Heart right ventricle (tissue), 16 donors: ENCODE results near the gene NRL. TPM values are rescaled to one million over a fixed set of nuclear protein-coding genes. Genes with fewer than 3 reads are reported as not detected.
A peak's percentile ranks its signal among the peaks of the same experiment; 100 is the strongest.

Experiments used
- ATAC-seq, 8 donors: fragments of 200-7000 bp; cut with Tn5 transposase; one replicate each; pipeline ENCODE4 v1.9.1; 2020; ENCODE audit warnings: mild to moderate bottlenecking in 8 of 8, moderate library complexity in 8 of 8, moderate number of reproducible peaks in 1 of 8
- DNase-seq, 2 donors: peaks; one replicate each; pipeline ENCODE4 v3.0.0-alpha.2; 2020
- H3K27ac ChIP-seq, 10 donors: fragments of 200-600 bp; sonication (generic) in 2 of 10; one replicate each; pipeline versions ENCODE4 v1.5.0 to v1.8.0; 2020 to 2022; ENCODE audit warnings: mild to moderate bottlenecking in 3 of 10
- H3K27me3 ChIP-seq, 7 donors: fragments of 200-600 bp; one replicate each; pipeline ENCODE4 v1.8.0; 2021 to 2022; ENCODE audit warnings: mild to moderate bottlenecking in 2 of 7
- H3K36me3 ChIP-seq, 9 donors: fragments of 200-600 bp; sonication (generic) in 1 of 9; one replicate each; pipeline versions ENCODE4 v1.5.0 to v1.8.0; 2020 to 2022; ENCODE audit warnings: mild to moderate bottlenecking in 2 of 9
- H3K4me1 ChIP-seq, 9 donors: fragments of 200-600 bp; sonication (generic) in 1 of 9; one replicate each; pipeline versions ENCODE4 v1.5.0 to v1.8.0; 2020 to 2022; ENCODE audit warnings: mild to moderate bottlenecking in 4 of 9
- H3K4me3 ChIP-seq, 10 donors: fragments of 200-600 bp; sonication (generic) in 2 of 10; one replicate each; pipeline versions ENCODE4 v1.5.0 to v1.8.0; 2020 to 2022; ENCODE audit warnings: mild to moderate bottlenecking in 7 of 10, moderate library complexity in 2 of 10
- H3K9me3 ChIP-seq, 11 donors: fragments of 200-600 bp in 10 of 11; sonication (generic) in 2 of 11; one replicate each; pipeline versions ENCODE4 v1.5.0 to v1.8.0; 2013 to 2022; ENCODE audit warnings: mild to moderate bottlenecking in 2 of 11, control low read depth in 1 of 11, moderate library complexity in 1 of 11
- WGBS, 2 donors: extraction: QIAGEN DNeasy Blood & Tissue Kit; methylation state at CpG; one replicate each; pipeline ENCODE4 v1.1.7; 2013; ENCODE audit warnings: inconsistent platforms in 1 of 2; 5-methylcytosine and 5-hydroxymethylcytosine counted together
- intact Hi-C, 10 donors: fragments of 100-400 bp; cut with DNase I; formaldehyde crosslinking; loops; one replicate each; pipeline versions ENCODE4 v1.11.1 to v1.14.2; 2022
- polyA plus RNA-seq, 2 donors: library from polyadenylated mRNA; stranded (reverse); fragments of 200-250 nt; gene quantifications; one replicate each; pipeline ENCODE4 v1.2.3, GENCODE V29; 2013
- total RNA-seq, 10 donors: library from RNA; stranded (reverse); fragmentation: NEBNext Ultra II Directional in 3 of 10; extraction: Animal tissue kit (Norgen Biotek cat#: 25700) in 3 of 10; gene quantifications; one replicate each; pipeline versions ENCODE4 v1.2.1 to v1.2.4, GENCODE V29; 2021 to 2023
- TF ChIP-seq, protein P1 (sequence below), 9 donors: fragments of 200-600 bp; sonication (generic) in 2 of 9; IDR thresholded peaks; one replicate each; pipeline versions ENCODE4 v1.5.0 to v1.8.0; 2021 to 2022; ENCODE audit warnings: antibody characterized with exemption in 9 of 9, mild to moderate bottlenecking in 5 of 9, moderate library complexity in 1 of 9
- donor health status: Arrhythmogenic right ventricular cardiomyopathy.
- donor health status: ischemic (EF 13 %, LVEDD 7.1; RV severe dilation, severe dysfunction).
- donor health status: healthy with polysubstance abuse.
- donor health status: DM: no; HTN: yes; CAD: no.
- donor health status: DM: no; HTN: no; CAD: no.
- donor health status: ischemic (EF 25% LVEDD 6.9; RV normal size, moderate dysfunction).
- donor health status: ischemic (EF 25% LVEDD 5.7; RV mildly dilated, moderate dysfunction).
- donor health status: healthy.
- donor health status: DM: yes; HTN: yes; CAD: no.
- donor health status: Ischemic cardiomyopathy.
- donor health status: ischemic (EF 35%, LVEDD 5.7; RV mildly dilated, moderate dysfunction).
- donor health status: nonischemic (EF 11% LVEDD 7.7; RV severe dilation, severe dysfunction).
- donor health status: DM: yes; HTN: yes; CAD: no.
- donor health status: PGD.
- donor health status: ischemic (EF 29% LVEDD 5.4; RV normal size, mild dysfunction).
- donor health status: nonischemic (EF 23%, LVEDD 6.1; RV moderate dilation, normal function).

The NRL gene
- total and polyA plus RNA-seq, 12 donors, result 1.5 to 3.5 (median 2.2) TPM

DNA sequence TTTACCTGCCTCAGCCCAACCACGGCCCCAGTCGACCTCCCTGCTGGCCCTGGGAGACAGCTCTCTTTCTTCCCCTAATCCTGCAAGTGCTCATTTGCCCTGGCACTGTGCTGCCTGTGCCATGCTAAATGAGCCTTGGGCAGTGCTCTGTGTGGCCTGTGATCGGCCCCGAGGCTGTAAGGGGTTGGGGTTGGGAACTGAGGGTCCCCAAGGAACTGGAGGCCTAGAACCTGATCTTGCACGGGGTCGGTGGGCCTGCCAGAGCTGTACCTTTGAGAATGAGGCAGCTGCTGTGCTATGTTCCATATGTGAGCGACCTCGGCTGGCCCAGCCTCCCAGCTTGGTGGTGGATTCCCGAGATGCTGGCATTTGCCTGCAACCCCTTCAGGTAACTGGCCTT lies 35.3 kb upstream of the NRL start:
- H3K4me3 ChIP-seq, result no peak overlapping the region
- intact Hi-C loops, result no loop called here
- 88 to 93% methylated on average over 9 of the region's 9 CpGs for WGBS, 2 donors
- TF ChIP-seq, protein P1, sequence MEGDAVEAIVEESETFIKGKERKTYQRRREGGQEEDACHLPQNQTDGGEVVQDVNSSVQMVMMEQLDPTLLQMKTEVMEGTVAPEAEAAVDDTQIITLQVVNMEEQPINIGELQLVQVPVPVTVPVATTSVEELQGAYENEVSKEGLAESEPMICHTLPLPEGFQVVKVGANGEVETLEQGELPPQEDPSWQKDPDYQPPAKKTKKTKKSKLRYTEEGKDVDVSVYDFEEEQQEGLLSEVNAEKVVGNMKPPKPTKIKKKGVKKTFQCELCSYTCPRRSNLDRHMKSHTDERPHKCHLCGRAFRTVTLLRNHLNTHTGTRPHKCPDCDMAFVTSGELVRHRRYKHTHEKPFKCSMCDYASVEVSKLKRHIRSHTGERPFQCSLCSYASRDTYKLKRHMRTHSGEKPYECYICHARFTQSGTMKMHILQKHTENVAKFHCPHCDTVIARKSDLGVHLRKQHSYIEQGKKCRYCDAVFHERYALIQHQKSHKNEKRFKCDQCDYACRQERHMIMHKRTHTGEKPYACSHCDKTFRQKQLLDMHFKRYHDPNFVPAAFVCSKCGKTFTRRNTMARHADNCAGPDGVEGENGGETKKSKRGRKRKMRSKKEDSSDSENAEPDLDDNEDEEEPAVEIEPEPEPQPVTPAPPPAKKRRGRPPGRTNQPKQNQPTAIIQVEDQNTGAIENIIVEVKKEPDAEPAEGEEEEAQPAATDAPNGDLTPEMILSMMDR (IDR thresholded peaks at IDR 0.05), result no peak
- H3K27ac ChIP-seq, result no peak overlapping the region
- no peaks in the 10 kb centered on the region for H3K9me3 ChIP-seq
- peaks cover 15 to 35% (median 27%) of the 10 kb centered on the region in 9 donors for H3K4me1 ChIP-seq
- ATAC-seq, result no peak
- peaks cover 0 to 70% (median 55%) of the 10 kb centered on the region in 9 donors for H3K36me3 ChIP-seq
- no peak for DNase-seq
- no peaks in the 10 kb centered on the region for H3K27me3 ChIP-seq

DNA sequence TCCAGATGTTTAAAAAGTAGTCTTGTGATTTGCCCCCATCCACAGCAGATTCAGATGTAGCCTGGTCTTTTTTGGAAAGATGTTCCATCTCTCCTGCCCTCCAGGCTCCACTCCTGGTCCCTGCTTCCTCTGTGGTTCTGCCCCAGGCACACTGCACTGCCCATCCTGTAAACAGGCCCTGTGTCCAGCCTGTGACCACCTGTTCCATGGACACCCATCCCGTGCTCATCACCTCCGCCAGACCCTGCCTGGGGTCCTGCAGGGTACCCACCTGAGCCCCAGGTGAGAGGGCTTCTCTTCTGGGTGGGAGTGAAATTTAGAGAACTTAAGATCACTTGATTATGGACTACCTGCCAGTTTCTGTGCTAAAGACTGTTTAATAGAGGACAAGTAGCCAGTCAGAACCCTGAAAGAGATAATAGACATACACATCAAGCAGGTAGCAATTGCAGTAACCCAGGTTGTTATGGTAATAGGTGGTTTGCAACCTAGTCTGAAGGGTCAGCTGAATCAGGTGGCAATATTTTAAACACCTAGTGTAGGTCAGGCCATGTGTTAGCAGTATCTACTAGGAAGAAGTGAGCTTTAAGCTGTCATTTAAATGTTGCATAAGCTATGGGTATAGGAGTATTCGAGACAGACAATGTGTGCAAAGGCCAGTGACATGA lies 34.7 kb upstream of the NRL start:
- intact Hi-C loops, result loop anchor here in 3 of 10 donors (5.0 to 10.0 kb wide), 2 partner anchors 37 to 845 kb away; partner anchors contain the start of genes DCAF11 (in 2 of the 3), NRL (in 2 of the 3), BCL2L2 (in 1 of the 3) and PPP1R3E (in 1 of the 3)
- Histone ChIP-seq H3K36me3 (peaks cover 0 to 70% (median 48%) of the 10 kb centered on the region in 9 donors), H3K27me3 (no peaks in the 10 kb centered on the region), H3K4me1 (peaks cover 15 to 40% (median 27%) of the 10 kb centered on the region in 9 donors), H3K27ac (no peak overlapping the region), H3K9me3 (no peaks in the 10 kb centered on the region), H3K4me3 (peak overlapping the region in 1 of 10 donors; percentile 75)
- no peak for DNase-seq
- WGBS, 2 donors, result 94 to 97% methylated on average over 3 of the region's 3 CpGs
- TF ChIP-seq, protein P1 (IDR thresholded peaks at IDR 0.05), result no peak
- ATAC-seq, result no peak

DNA sequence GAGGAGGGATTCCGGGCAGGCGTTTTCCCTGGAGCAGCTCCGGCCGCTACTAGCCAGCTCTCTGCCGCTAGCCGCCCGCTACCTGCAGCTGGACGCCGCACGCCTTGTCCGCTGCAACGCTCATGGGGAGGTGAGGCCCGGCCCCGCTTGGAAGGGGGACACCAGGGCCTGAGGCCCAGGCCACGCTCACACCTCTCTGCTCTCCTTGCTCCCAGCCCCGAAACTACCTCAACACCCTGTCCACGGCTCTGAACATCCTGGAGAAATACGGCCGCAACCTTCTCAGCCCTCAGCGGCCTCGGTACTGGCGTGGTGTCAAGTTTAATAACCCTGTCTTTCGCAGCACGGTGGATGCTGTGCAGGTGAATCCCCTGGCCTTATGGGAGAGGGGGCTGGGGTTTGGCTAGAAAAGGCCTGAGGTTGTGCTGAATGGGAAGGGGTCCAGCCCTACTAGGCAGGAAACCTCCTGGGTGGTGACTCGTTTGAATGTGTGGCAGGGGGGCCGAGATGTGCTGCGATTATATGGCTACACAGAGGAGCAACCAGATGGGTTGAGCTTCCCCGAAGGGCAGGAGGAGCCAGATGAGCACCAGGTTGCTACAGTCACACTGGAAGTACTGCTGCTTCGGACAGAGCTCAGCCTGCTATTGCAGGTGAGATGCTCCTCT lies 33.1 kb upstream of the NRL start:
- Histone ChIP-seq H3K4me1 (peaks cover 15 to 51% (median 27%) of the 10 kb centered on the region in 9 donors), H3K36me3 (peaks cover 0 to 68% (median 41%) of the 10 kb centered on the region in 9 donors), H3K27ac (peak overlapping the region; percentile 64 to 97 (median 94)), H3K27me3 (no peaks in the 10 kb centered on the region), H3K4me3 (peak overlapping the region; percentile 75 to 96 (median 84)), H3K9me3 (no peaks in the 10 kb centered on the region)
- DNase-seq (no peak), ATAC-seq (peak in 1 of 8 donors; percentile 1)
- WGBS, 2 donors, result 5% methylated on average over 29 of the region's 29 CpGs
- TF ChIP-seq, protein P1 (IDR thresholded peaks at IDR 0.05), result no peak
- intact Hi-C loops, result loop anchor here in 4 of 10 donors (2.0 to 10.0 kb wide), 4 partner anchors 13 to 843 kb away; partner anchors contain the start of genes DCAF11 (in 3 of the 4), NRL (in 3 of the 4), BCL2L2 (in 1 of the 4) and IRF9 (in 1 of the 4)
